Measurements from ENCODE around the gene CYBC1. TPM values are rescaled to one million over a fixed set of nuclear protein-coding genes. Genes with fewer than 3 reads are reported as not detected.
A peak's percentile ranks its signal among the peaks of the same experiment; 100 is the strongest.
"Not testable (repeated sequence)": the region's sequence is repeated elsewhere in the genome, so short reads cannot be mapped to it uniquely, and the experiment has no call there.

Gene CYBC1
- total RNA-seq, 1 donor from 2014 or later: 78.1 TPM

- Mint-ChIP-seq H3K27ac (no peak overlapping the region), H3K4me3 (no peak overlapping the region), H3K36me3 (peaks cover 28% of the 10 kb centered on the region), H3K27me3 (no peaks in the 10 kb centered on the region), H3K4me1 (ENCODE audit: unreplicated experiment) (peaks cover 9% of the 10 kb centered on the region), H3K9me3 (no peaks in the 10 kb centered on the region)
- DNase-seq (ENCODE audit: extremely low spot score, unreplicated experiment): no peak
- TF ChIP-seq CTCF (conservative IDR thresholded peaks at IDR 0.05): no peak
Measured at GRCh38 chr17:82463925-82464566, 13.5 kb upstream of the CYBC1 start.

GRCh38 chr17:82463391-82463790 lies 12.8 kb upstream of the CYBC1 start:
- Mint-ChIP-seq H3K27me3 (no peaks in the 10 kb centered on the region), H3K9me3 (no peaks in the 10 kb centered on the region), H3K36me3 (peaks cover 23% of the 10 kb centered on the region), H3K27ac (no peak overlapping the region), H3K4me1 (ENCODE audit: unreplicated experiment) (peaks cover 9% of the 10 kb centered on the region), H3K4me3 (no peak overlapping the region)
- DNase-seq (ENCODE audit: extremely low spot score, unreplicated experiment): no peak
- no peak for TF ChIP-seq CTCF (conservative IDR thresholded peaks at IDR 0.05)

- H3K4me3 Mint-ChIP-seq: peak overlapping the region; percentile 60
- H3K36me3 Mint-ChIP-seq: peaks cover 22% of the 10 kb centered on the region
- peak overlapping the region; percentile 81 for H3K27ac Mint-ChIP-seq
- no peak for DNase-seq (ENCODE audit: extremely low spot score, unreplicated experiment)
- TF ChIP-seq CTCF (conservative IDR thresholded peaks at IDR 0.05): no peak
- H3K27me3 Mint-ChIP-seq: no peaks in the 10 kb centered on the region
- peaks cover 20% of the 10 kb centered on the region for H3K4me1 Mint-ChIP-seq (ENCODE audit: unreplicated experiment)
- no peaks in the 10 kb centered on the region for H3K9me3 Mint-ChIP-seq
Measured at GRCh38 chr17:82461827-82462524, 11.4 kb upstream of the CYBC1 start.

GRCh38 chr17:82459936-82460335 lies 9.4 kb upstream of the CYBC1 start:
- Mint-ChIP-seq H3K4me3 (peak overlapping the region; percentile 96), H3K4me1 (ENCODE audit: unreplicated experiment) (peaks cover 22% of the 10 kb centered on the region), H3K36me3 (peaks cover 14% of the 10 kb centered on the region)
- H3K9me3 Mint-ChIP-seq; H3K27me3 Mint-ChIP-seq; H3K27ac Mint-ChIP-seq; DNase-seq (ENCODE audit: extremely low spot score, unreplicated experiment): not testable (repeated sequence)

- Mint-ChIP-seq H3K9me3 (no peaks in the 10 kb centered on the region), H3K36me3 (peaks cover 7% of the 10 kb centered on the region), H3K27me3 (no peaks in the 10 kb centered on the region), H3K4me3 (peak overlapping the region; percentile 96), H3K27ac (peak overlapping the region; percentile 87), H3K4me1 (ENCODE audit: unreplicated experiment) (peaks cover 22% of the 10 kb centered on the region)
- no peak for TF ChIP-seq CTCF (conservative IDR thresholded peaks at IDR 0.05)
- DNase-seq (ENCODE audit: extremely low spot score, unreplicated experiment): no peak
Measured at GRCh38 chr17:82458885-82459424, 8.4 kb upstream of the CYBC1 start.
